IMR-90 (cell line): ENCODE data around the gene CIAO2A. TPM values are rescaled to one million over a fixed set of nuclear protein-coding genes. Genes with fewer than 3 reads are reported as not detected.

Experiments
- ATAC-seq: fragments of 200-7000 bp; cut with Tn5 transposase; 2 replicates; pipeline ENCODE4 v1.9.1; 2020; ENCODE audit warnings: low read depth, mild to moderate bottlenecking, moderate library complexity
- BruUV-seq: library from RNA; stranded (reverse); fragments of 400-500 nt; replicated peaks from 2 replicates; lab custom pipeline; 2021; lab: Mats Ljungman, UMichigan
- CTCF ChIA-PET: fragments of 300-600 bp; formaldehyde crosslinking; extraction: SDS; loops from one replicate; lab custom pipeline; 2021; ENCODE audit warnings: antibody characterized with exemption; lab: Yijun Ruan, JAX
- POLR2A ChIA-PET: fragments of 300-600 bp; sonication (Branson Sonifier 250); formaldehyde crosslinking; loops from one replicate; lab custom pipeline; 2022; ENCODE audit warnings: antibody characterized with exemption; ENCODE audit not compliant: unreplicated experiment; lab: Charles Lee
- DNase-seq: peaks from one replicate; pipeline ENCODE4 v3.0.0; 2013
- H2AFZ ChIP-seq: replicated peaks from 2 replicates; pipeline ENCODE3; 2013; ENCODE audit warnings: low read length, mild to moderate bottlenecking; ENCODE audit not compliant: poor library complexity
- H2AK5ac ChIP-seq: 2 replicates; pipeline ENCODE4 v1.6.1; 2013; ENCODE audit warnings: low read depth, low read length, inconsistent platforms
- H2AK9ac ChIP-seq: replicated peaks from 2 replicates; pipeline ENCODE3; 2013; ENCODE audit warnings: mild to moderate bottlenecking, low read depth, low read length, moderate library complexity; ENCODE audit not compliant: poor library complexity
- H2BK120ac ChIP-seq: 2 replicates; pipeline ENCODE4 v1.6.1; 2013; ENCODE audit warnings: low read depth, low read length, inconsistent platforms
- H2BK15ac ChIP-seq: 3 replicates; pipeline ENCODE4 v1.6.1; 2013; ENCODE audit warnings: low read depth, low read length, inconsistent platforms
- H2BK20ac ChIP-seq: 2 replicates; pipeline ENCODE4 v1.6.1; 2013; ENCODE audit warnings: low read depth, mild to moderate bottlenecking, inconsistent platforms, low read length, moderate library complexity
- H2BK5ac ChIP-seq: 2 replicates; pipeline ENCODE4 v1.6.1; 2013; ENCODE audit warnings: mild to moderate bottlenecking, low read depth, low read length, inconsistent platforms; ENCODE audit not compliant: poor library complexity, severe bottlenecking
- H3K14ac ChIP-seq: replicated peaks from 2 replicates; pipeline ENCODE4 v1.6.1; 2013; ENCODE audit warnings: low read depth, low read length, inconsistent platforms
- H3K18ac ChIP-seq: 2 replicates; pipeline ENCODE4 v1.6.1; 2013; ENCODE audit warnings: low read depth, low read length, control low read depth
- H3K23ac ChIP-seq: 2 replicates; pipeline ENCODE4 v1.6.1; 2013; ENCODE audit warnings: low read depth, low read length, inconsistent platforms
- H3K27ac ChIP-seq: 2 replicates; pipeline ENCODE4 v1.5.1; 2013; ENCODE audit warnings: mild to moderate bottlenecking, control low read depth, low read length; ENCODE audit not compliant: insufficient read depth
- H3K27me3 ChIP-seq: 2 replicates; pipeline ENCODE4 v1.6.1; 2013; ENCODE audit warnings: low read length; ENCODE audit not compliant: control insufficient read depth, insufficient read depth
- H3K36me3 ChIP-seq: 2 replicates; pipeline ENCODE4 v1.6.1; 2013; ENCODE audit warnings: low read length, mixed read lengths; ENCODE audit not compliant: control insufficient read depth, insufficient read depth
- H3K4ac ChIP-seq: 2 replicates; pipeline ENCODE4 v1.6.1; 2013; ENCODE audit warnings: low read depth, low read length, inconsistent platforms
- H3K4me1 ChIP-seq: 2 replicates; pipeline ENCODE4 v1.6.1; 2013; ENCODE audit warnings: low read length, mixed read lengths; ENCODE audit not compliant: control insufficient read depth, insufficient read depth
- H3K4me2 ChIP-seq: 2 replicates; pipeline ENCODE4 v1.6.1; 2013; ENCODE audit warnings: low read depth, mild to moderate bottlenecking, control low read depth, low read length, moderate library complexity
- H3K4me3 ChIP-seq: 2 replicates; pipeline ENCODE4 v1.5.1; 2013; ENCODE audit warnings: low read depth, mild to moderate bottlenecking, control low read depth, low read length, moderate library complexity; ENCODE audit not compliant: insufficient read depth
- H3K56ac ChIP-seq: 2 replicates; pipeline ENCODE4 v1.6.1; 2013; ENCODE audit warnings: low read length, inconsistent platforms; ENCODE audit not compliant: insufficient read depth; ENCODE audit errors: extremely low read depth
- H3K79me1 ChIP-seq, 2 experiments: 2 replicates each; pipeline ENCODE4 v1.6.1; 2013; ENCODE audit warnings: low read length in 2 of 2, inconsistent platforms in 1 of 2, low read depth in 1 of 2
- H3K9ac ChIP-seq: 2 replicates; pipeline ENCODE4 v1.6.1; 2013; ENCODE audit warnings: low read depth, low read length, control low read depth
- H3K9me1 ChIP-seq: 2 replicates; pipeline ENCODE4 v1.6.1; 2013; ENCODE audit warnings: low read length, inconsistent platforms; ENCODE audit not compliant: insufficient read depth
- H3K9me3 ChIP-seq: 2 replicates; pipeline ENCODE4 v1.6.1; 2013; ENCODE audit warnings: low read length; ENCODE audit not compliant: control insufficient read depth, insufficient read depth
- H4K20me1 ChIP-seq: 2 replicates; pipeline ENCODE4 v1.6.1; 2013; ENCODE audit warnings: low read length, inconsistent platforms; ENCODE audit not compliant: insufficient read depth
- H4K5ac ChIP-seq: 2 replicates; pipeline ENCODE4 v1.6.1; 2013; ENCODE audit warnings: mild to moderate bottlenecking, low read depth, low read length, control low read depth
- H4K8ac ChIP-seq, 2 experiments: 2 replicates each; pipeline ENCODE4 v1.6.1; 2013; ENCODE audit warnings: low read depth in 2 of 2, low read length in 2 of 2, control low read depth in 1 of 2, inconsistent platforms in 1 of 2
- H4K91ac ChIP-seq: 2 replicates; pipeline ENCODE4 v1.6.1; 2013; ENCODE audit warnings: low read depth, low read length, inconsistent platforms; ENCODE audit not compliant: insufficient read depth
- CEBPB ChIP-seq: IDR thresholded peaks from 2 replicates; pipeline ENCODE4 v1.6.1; 2012; ENCODE audit warnings: low read depth, low read length, improper control_type of control experiment
- CHD1 ChIP-seq: IDR thresholded peaks from 2 replicates; pipeline ENCODE4 v1.6.1; 2012; ENCODE audit warnings: low read depth, low read length, improper control_type of control experiment
- CTCF ChIP-seq: conservative IDR thresholded peaks from 2 replicates; pipeline ENCODE4 v1.5.1; 2012; ENCODE audit warnings: mild to moderate bottlenecking, low read depth, low read length, improper control_type of control experiment
- FOS ChIP-seq: fragments of 150-350 bp; IDR thresholded peaks from 2 replicates; pipeline ENCODE4 v1.6.1; 2016; ENCODE audit warnings: low read depth, low read length
- MAZ ChIP-seq: IDR thresholded peaks from 2 replicates; pipeline ENCODE4 v1.6.1; 2012; ENCODE audit warnings: low read depth, mild to moderate bottlenecking, low read length, improper control_type of control experiment, moderate library complexity, borderline replicate concordance
- MXI1 ChIP-seq: IDR thresholded peaks from 2 replicates; pipeline ENCODE4 v1.6.1; 2012; ENCODE audit warnings: low read depth, mild to moderate bottlenecking, low read length, moderate library complexity, borderline replicate concordance
- NFE2L2 ChIP-seq: fragments of 150-350 bp; IDR thresholded peaks from 2 replicates; pipeline ENCODE4 v1.6.1; 2016; ENCODE audit warnings: low read depth, mild to moderate bottlenecking, low read length
- POLR2A ChIP-seq: IDR thresholded peaks from 2 replicates; pipeline ENCODE4 v1.6.1; 2012; ENCODE audit warnings: mild to moderate bottlenecking, low read depth, low read length
- RAD21 ChIP-seq: IDR thresholded peaks from 2 replicates; pipeline ENCODE4 v1.6.1; 2012; ENCODE audit warnings: low read length, improper control_type of control experiment
- RFX5 ChIP-seq: IDR thresholded peaks from 2 replicates; pipeline ENCODE4 v1.8.0; 2012; ENCODE audit warnings: low read depth, mild to moderate bottlenecking, low read length, moderate library complexity
- SMC3 ChIP-seq: fragments of 150-350 bp; IDR thresholded peaks from 2 replicates; pipeline ENCODE4 v1.6.1; 2016; ENCODE audit warnings: low read depth, mild to moderate bottlenecking, antibody characterized with exemption, low read length, moderate library complexity
- USF2 ChIP-seq: fragments of 150-350 bp; IDR thresholded peaks from 2 replicates; pipeline ENCODE4 v1.6.1; 2017; ENCODE audit warnings: mild to moderate bottlenecking, antibody characterized with exemption, low read length, low read depth
- whole genome bisulfite sequencing, 2 experiments: methylation state at CpG; one replicate each; pipeline versions ENCODE4 v1.1.5 to v1.1.7; 2013; ENCODE audit warnings: missing lambda C conversion rate in 2 of 2; ENCODE audit not compliant: insufficient read length in 1 of 2; ENCODE audit errors: extremely low coverage in 2 of 2; 5-methylcytosine and 5-hydroxymethylcytosine counted together
- dilution Hi-C: fragments of 300-500 bp; cut with HindIII; formaldehyde crosslinking; loops from one replicate; pipeline ENCODE4 v1.14.3; 2018; ENCODE audit warnings: low sequenced_read_pairs; ENCODE audit not compliant: unreplicated experiment
- in situ Hi-C: fragments of 300-500 bp; cut with MboI; formaldehyde crosslinking; loops from 3 replicates; pipeline ENCODE4 v1.14.3; 2019; ENCODE audit warnings: low sequenced_read_pairs, inconsistent platforms, mixed read lengths
- intact Hi-C: fragments of 100-400 bp; cut with micrococcal nuclease; formaldehyde crosslinking; loops from 2 replicates; pipeline ENCODE4 v1.10.0; 2022
- polyA plus RNA-seq, 3 experiments: library from polyadenylated mRNA; depleted of rRNA; stranded (reverse); fragments of >200 nt; gene quantifications; 2 replicates each; pipeline ENCODE4 v1.2.3, GENCODE V29; 2012; ENCODE audit warnings: low replicate concordance in 1 of 3
- total RNA-seq: library from RNA; depleted of rRNA; stranded (reverse); fragments of >200 nt; gene quantifications from 2 replicates; pipeline ENCODE4 v1.2.3, GENCODE V29; 2012

CIAO2A gene
- total and polyA plus RNA-seq, 2 of the 4 experiments (the other 2 are of a cell fraction) = 36.7 to 38.3 TPM

- H3K18ac ChIP-seq = no peak overlapping the region
- no peak overlapping the region for H3K27ac ChIP-seq
- no peak overlapping the region for H3K9ac ChIP-seq
- WGBS, 2 experiments = 97% methylated on average over 5 of the region's 8 CpGs; no CpG with 5 or more reads in 1 of the 2 experiments
- no peaks in the 10 kb centered on the region for H3K27me3 ChIP-seq
- no peak overlapping the region for H3K14ac ChIP-seq
- H3K23ac ChIP-seq = no peak overlapping the region
- H3K9me3 ChIP-seq = no peaks in the 10 kb centered on the region
- no peak overlapping the region for H3K4ac ChIP-seq
- H3K79me1 ChIP-seq = peaks cover 3 to 6% of the 10 kb centered on the region in 2 experiments; a peak in 1 of 4 replicates
- DNase-seq = no peak
- no peak overlapping the region for H4K91ac ChIP-seq
- no peak overlapping the region for H4K5ac ChIP-seq
- no peak overlapping the region for H2BK5ac ChIP-seq
- no peak overlapping the region for H3K4me3 ChIP-seq
- H3K9me1 ChIP-seq = peaks cover 8% of the 10 kb centered on the region; the same call in 1 of the 2 replicates
- dilution Hi-C loops (no loop called here), intact Hi-C loops (no loop called here), in situ Hi-C loops (no loop called here)
- no peak overlapping the region for H2BK20ac ChIP-seq
- H3K36me3 ChIP-seq = peaks cover 32% of the 10 kb centered on the region
- ChIA-PET CTCF (interaction anchor here (1.1 kb wide), 1 partner anchor 11 kb away, joined by 4 read pairs; no protein-coding TSS in a partner anchor), POLR2A (no interaction called here)
- no peak overlapping the region for H2BK15ac ChIP-seq
- no peak overlapping the region for H3K56ac ChIP-seq
- no peaks in the 10 kb centered on the region; the same call in 1 of the 2 replicates for H3K4me1 ChIP-seq
- no peak overlapping the region for H2AK5ac ChIP-seq
- no peak overlapping the region for H4K8ac ChIP-seq
- no peaks in the 10 kb centered on the region for H4K20me1 ChIP-seq
- no peak overlapping the region for H2AFZ ChIP-seq
- no peak overlapping the region for H3K4me2 ChIP-seq
- H2AK9ac ChIP-seq = no peak overlapping the region
- ATAC-seq = no peak
- H2BK120ac ChIP-seq = no peak overlapping the region
- no TSS peak for BruUV-seq
- TF ChIP-seq SMC3 = no peak
- no peak for TF ChIP-seq NFE2L2
- TF ChIP-seq USF2 = no peak
- TF ChIP-seq MXI1 = no peak
- TF ChIP-seq MAZ = no peak
- TF ChIP-seq RAD21 = no peak
- TF ChIP-seq POLR2A = no peak
- TF ChIP-seq CTCF = no peak
- TF ChIP-seq FOS = no peak
- no peak for TF ChIP-seq CHD1
- TF ChIP-seq CEBPB = no peak
- TF ChIP-seq RFX5 = no peak
These were observed 48.3 kb upstream of the CIAO2A start for GRCh38 chr15:64141798-64142512.
